AG09309 (cell line): ENCODE results near the gene CENPX.

Experiments used
- DNase-seq: peaks from one replicate; pipeline ENCODE4 v3.0.0-alpha.2; 2010; ENCODE audit warnings: low read depth
- H3K4me3 ChIP-seq: 2 replicates; pipeline ENCODE4 v1.5.1; 2011; ENCODE audit warnings: mild to moderate bottlenecking, low read depth, low read length, moderate library complexity; ENCODE audit not compliant: control insufficient read depth
- CTCF ChIP-seq: IDR thresholded peaks from 2 replicates; pipeline ENCODE4 v1.5.1; 2011; ENCODE audit warnings: mild to moderate bottlenecking, low read depth, low read length, inconsistent platforms; ENCODE audit not compliant: insufficient read depth, control insufficient read depth; ENCODE audit errors: missing control alignments

CENPX gene

GRCh38 chr17:82007495-82008257, 15.0 kb downstream of the CENPX start:
- DNase-seq: no peak

DNA sequence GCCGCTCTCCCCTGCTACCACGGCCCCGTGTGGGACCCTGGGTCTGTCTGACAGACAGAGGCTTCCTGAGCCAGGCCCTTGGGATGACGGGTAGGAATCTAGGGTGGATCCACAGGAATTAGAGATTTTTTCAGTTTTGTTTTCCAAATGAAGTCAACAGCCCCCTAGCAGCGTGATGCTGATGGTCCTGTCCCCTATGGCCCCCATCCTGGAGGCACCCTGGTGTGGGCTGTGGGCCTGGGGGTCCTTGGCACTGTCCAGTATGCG, 15.5 kb downstream of the CENPX start:
- no peak overlapping the region for H3K4me3 ChIP-seq
- no peak for TF ChIP-seq CTCF
- no peak for DNase-seq

More at GRCh38 chr17:82007495-82008257, 15.0 kb downstream of the CENPX start:
- no peak overlapping the region for H3K4me3 ChIP-seq
- TF ChIP-seq CTCF: no peak

GRCh38 chr17:82006468-82007227, 16.0 kb downstream of the CENPX start:
- no peak for DNase-seq
- no peak overlapping the region for H3K4me3 ChIP-seq
- TF ChIP-seq CTCF: no peak

GRCh38 chr17:82005701-82006348, 16.9 kb downstream of the CENPX start:
- H3K4me3 ChIP-seq: no peak overlapping the region
- no peak for TF ChIP-seq CTCF
- DNase-seq: no peak

- no peak overlapping the region for H3K4me3 ChIP-seq
- no peak for DNase-seq
- no peak for TF ChIP-seq CTCF
Observed at GRCh38 chr17:82004517-82005455, 17.9 kb downstream of the CENPX start.
